NB4 (cell line): ENCODE results near the gene FAU.

Experiments used
- DNase-seq: peaks from one replicate; pipeline ENCODE4 v3.0.0; 2010; ENCODE audit warnings: low read depth
- H3K4me3 ChIP-seq: one replicate; pipeline ENCODE4 v1.5.1; 2011; ENCODE audit warnings: mild to moderate bottlenecking, low read depth, low read length, moderate library complexity
- CTCF ChIP-seq: IDR thresholded peaks from one replicate; pipeline ENCODE4 v1.5.1; 2012; ENCODE audit warnings: low read depth, low read length
- MYC ChIP-seq: IDR thresholded peaks from 2 replicates; pipeline ENCODE4 v1.6.1; 2011; ENCODE audit warnings: low read depth, low read length
- POLR2A ChIP-seq: IDR thresholded peaks from 2 replicates; pipeline ENCODE4 v1.6.1; 2011; ENCODE audit warnings: mild to moderate bottlenecking; ENCODE audit not compliant: insufficient read length; ENCODE audit errors: extremely low read depth
- TF ChIP-seq, protein P1 (sequence below): IDR thresholded peaks from 2 replicates; pipeline ENCODE4 v1.6.1; 2011; ENCODE audit warnings: low read depth, low read length

The FAU gene

DNA sequence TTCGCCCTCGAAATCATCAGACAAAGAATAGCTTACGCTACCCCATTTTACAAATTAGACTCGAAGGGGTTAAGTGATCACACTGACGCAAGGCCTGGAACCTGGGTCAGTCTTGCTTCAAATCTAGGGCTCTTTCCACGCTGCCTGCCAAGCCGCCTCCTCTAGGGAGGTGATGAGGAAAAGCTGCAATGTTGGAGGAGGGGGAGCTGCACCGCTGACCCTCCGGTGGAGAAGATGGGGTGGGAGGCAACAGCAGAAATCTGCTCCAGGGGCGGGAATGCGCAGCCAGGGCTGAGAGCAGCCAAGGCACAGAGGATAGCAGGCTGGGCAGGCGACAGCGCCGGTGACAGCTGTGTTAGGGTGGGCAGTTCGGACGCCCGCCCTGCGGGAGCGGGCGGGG is 11.8 kb upstream of the FAU start:
- H3K4me3 ChIP-seq: peak overlapping the region; percentile 86
- TF ChIP-seq POLR2A (no peak), MYC (no peak), CTCF (no peak)
- TF ChIP-seq, protein P1, sequence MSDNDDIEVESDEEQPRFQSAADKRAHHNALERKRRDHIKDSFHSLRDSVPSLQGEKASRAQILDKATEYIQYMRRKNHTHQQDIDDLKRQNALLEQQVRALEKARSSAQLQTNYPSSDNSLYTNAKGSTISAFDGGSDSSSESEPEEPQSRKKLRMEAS: no peak
- DNase-seq: no peak

GRCh38 chr11:65132988-65133700 is 11.2 kb upstream of the FAU start:
- H3K4me3 ChIP-seq: peak overlapping the region; percentile 86
- DNase-seq: peak; percentile 62
- TF ChIP-seq MYC (no peak), POLR2A (no peak), CTCF (no peak)
- TF ChIP-seq, protein P1: no peak

DNA sequence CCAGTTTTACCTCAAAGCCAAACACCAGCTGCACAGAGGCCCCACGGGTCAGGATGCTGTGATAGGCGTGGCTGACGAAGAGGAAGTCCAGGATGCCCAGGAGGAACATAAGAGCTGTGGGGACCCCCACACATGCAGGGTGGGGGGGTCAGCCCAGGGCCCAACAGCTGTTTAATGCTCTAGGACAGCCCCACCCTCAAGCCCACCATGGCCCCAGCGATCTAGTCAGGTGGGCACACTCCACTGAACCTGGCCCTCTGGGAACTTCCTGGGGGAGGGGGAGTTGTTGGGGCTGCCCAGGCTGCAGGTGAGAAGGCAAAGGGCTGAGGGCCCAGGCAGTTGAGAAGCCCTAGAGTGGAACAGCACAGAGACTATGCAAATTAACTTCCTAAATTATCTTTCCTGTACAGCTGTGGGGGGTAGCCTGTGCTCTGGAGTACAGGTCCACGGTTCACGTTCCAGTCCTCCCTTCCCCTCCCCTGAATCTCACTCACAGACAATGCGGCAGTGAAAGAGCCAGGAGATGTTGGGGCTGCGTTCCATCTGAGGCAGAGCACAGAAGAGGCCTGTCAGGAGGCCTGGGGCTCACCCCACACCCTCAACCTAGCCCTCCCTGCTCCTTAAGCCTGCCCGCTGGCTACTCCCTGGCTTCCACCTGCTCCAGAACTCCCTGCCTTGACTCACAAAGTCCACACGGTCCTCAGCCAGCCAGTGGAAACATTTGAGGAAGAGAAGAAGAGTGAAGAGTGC is 10.5 kb upstream of the FAU start:
- H3K4me3 ChIP-seq: peak overlapping the region; percentile 86
- TF ChIP-seq MYC (no peak), CTCF (no peak), POLR2A (no peak)
- peak; percentile 6 for DNase-seq

DNA sequence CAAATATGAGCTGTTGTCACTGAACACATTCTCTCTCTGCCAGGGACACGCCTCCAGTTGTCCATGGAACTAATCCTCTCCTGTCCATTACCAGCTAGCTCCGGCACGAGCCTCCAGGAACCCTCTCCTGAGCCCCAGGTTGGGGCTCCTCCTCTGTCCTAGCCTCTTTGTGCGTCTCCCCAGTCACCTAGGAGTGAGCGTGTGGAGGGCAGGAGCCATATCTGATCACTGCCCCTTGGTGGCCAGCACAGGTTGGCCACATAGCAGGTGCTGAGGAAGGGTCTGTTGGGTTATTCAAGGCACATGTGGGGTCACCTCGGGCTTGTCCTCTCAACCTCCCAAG is 9.9 kb upstream of the FAU start:
- DNase-seq: no peak
- no peak overlapping the region for H3K4me3 ChIP-seq
- TF ChIP-seq CTCF: no peak
- no peak for TF ChIP-seq POLR2A
- TF ChIP-seq, protein P1: no peak
- TF ChIP-seq MYC: no peak

DNA sequence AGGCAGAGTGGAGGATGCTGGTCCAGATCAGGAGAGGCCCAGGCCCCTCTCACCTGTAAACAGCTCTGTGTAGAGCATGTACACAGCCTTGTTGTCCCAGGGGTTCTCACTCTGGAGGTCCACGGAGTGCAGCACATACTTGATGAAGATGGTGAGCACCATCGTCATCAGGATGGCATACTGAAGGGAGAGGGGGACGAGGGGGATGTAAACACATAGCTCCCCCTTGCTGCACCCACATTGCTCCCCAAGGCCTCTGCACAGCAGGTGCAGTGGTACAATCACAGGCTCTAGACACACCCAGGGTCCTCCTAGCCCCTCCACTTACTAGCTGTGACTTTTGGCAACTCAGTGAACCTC is 9.5 kb upstream of the FAU start:
- no peak for TF ChIP-seq POLR2A
- no peak for TF ChIP-seq CTCF
- TF ChIP-seq, protein P1: no peak
- TF ChIP-seq MYC: no peak
- H3K4me3 ChIP-seq: no peak overlapping the region
- no peak for DNase-seq
